Esophagus (tissue), 2 donors: Measurements from ENCODE around the gene PADI4. TPM values are rescaled to one million over a fixed set of nuclear protein-coding genes. Genes with fewer than 3 reads are reported as not detected.

Experiments
- H3K27ac ChIP-seq, 2 donors: one replicate each; pipeline ENCODE4 v1.5.1; 2013; ENCODE audit warnings: low read depth in 2 of 2, mild to moderate bottlenecking in 2 of 2, inconsistent platforms in 1 of 2, low read length in 1 of 2, moderate library complexity in 1 of 2
- H3K27me3 ChIP-seq, 2 donors: one replicate each; pipeline ENCODE4 v1.6.1; 2013; ENCODE audit warnings: low read length in 2 of 2, control low read depth in 1 of 2, mild to moderate bottlenecking in 1 of 2; ENCODE audit not compliant: insufficient read depth in 2 of 2, control insufficient read depth in 1 of 2
- H3K36me3 ChIP-seq, 2 donors: one replicate each; pipeline ENCODE4 v1.6.1; 2013; ENCODE audit warnings: low read length in 1 of 2; ENCODE audit not compliant: control insufficient read depth in 2 of 2, insufficient read depth in 2 of 2
- H3K4me1 ChIP-seq, 2 donors: one replicate each; pipeline ENCODE4 v1.6.1; 2013; ENCODE audit warnings: low read length in 1 of 2; ENCODE audit not compliant: control insufficient read depth in 2 of 2, insufficient read depth in 2 of 2
- H3K4me3 ChIP-seq, 2 donors: one replicate each; pipeline ENCODE4 v1.5.1; 2013; ENCODE audit warnings: low read length in 2 of 2, mild to moderate bottlenecking in 2 of 2, low read depth in 1 of 2, moderate library complexity in 1 of 2
- H3K9me3 ChIP-seq, 2 donors: one replicate each; pipeline ENCODE4 v1.6.1; 2013; ENCODE audit warnings: mild to moderate bottlenecking in 2 of 2, low read depth in 1 of 2, low read length in 1 of 2, moderate library complexity in 1 of 2; ENCODE audit not compliant: control insufficient read depth in 2 of 2, insufficient read depth in 1 of 2
- WGBS, 2 donors: extraction: QIAGEN DNeasy Blood & Tissue Kit; methylation state at CpG; one replicate each; pipeline ENCODE4 v1.1.7; 2013; 5-methylcytosine and 5-hydroxymethylcytosine counted together
- polyA plus RNA-seq, 2 donors: library from polyadenylated mRNA; stranded (reverse); fragments of 200-250 nt; gene quantifications; one replicate each; pipeline ENCODE4 v1.2.3, GENCODE V29; 2013
- donor health status: healthy with polysubstance abuse.
- donor health status: Bipolar disorder and iron deficiency.

Gene PADI4
- polyA plus RNA-seq, 2 donors: 0.02 to 0.12 TPM

GRCh38 chr1:17351598-17352324 is 43.8 kb downstream of the PADI4 start:
- H3K27ac ChIP-seq: no peak overlapping the region
- H3K4me1 ChIP-seq: no peaks in the 10 kb centered on the region
- no peaks in the 10 kb centered on the region for H3K36me3 ChIP-seq
- peaks cover 0 to 2% of the 10 kb centered on the region in 2 donors for H3K9me3 ChIP-seq
- H3K27me3 ChIP-seq: no peaks in the 10 kb centered on the region
- 83 to 86% methylated on average over 7 to 8 of the region's 8 CpGs for WGBS, 2 donors
- no peak overlapping the region for H3K4me3 ChIP-seq

DNA sequence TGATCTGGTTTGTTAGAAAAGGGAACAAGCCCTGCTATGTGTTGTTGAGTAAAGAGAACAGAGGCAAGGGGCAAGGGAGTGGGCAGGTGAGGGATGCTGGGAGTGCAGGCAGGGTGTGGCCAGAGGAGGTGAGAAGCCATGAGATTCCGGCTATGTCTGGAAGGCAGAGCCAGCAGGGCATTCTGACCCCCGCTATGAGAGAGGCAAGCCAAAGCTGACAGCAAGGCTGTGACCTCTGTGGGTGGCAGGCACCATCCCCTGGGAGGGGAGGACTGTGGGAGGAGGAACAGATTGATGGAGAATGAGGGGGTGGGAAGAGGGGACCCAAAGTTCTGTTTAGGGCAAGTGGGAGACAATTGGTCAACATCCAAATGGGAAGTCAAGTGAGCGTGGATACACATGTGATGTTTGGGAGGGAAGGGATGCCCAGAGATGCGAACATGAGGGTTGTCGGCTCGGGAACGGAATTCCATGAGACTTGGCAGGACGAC is 44.5 kb downstream of the PADI4 start:
- no peak overlapping the region for H3K27ac ChIP-seq
- no peaks in the 10 kb centered on the region for H3K4me1 ChIP-seq
- H3K4me3 ChIP-seq: no peak overlapping the region
- no peaks in the 10 kb centered on the region for H3K27me3 ChIP-seq
- no peaks in the 10 kb centered on the region for H3K36me3 ChIP-seq
- H3K9me3 ChIP-seq: peaks cover 0 to 2% of the 10 kb centered on the region in 2 donors
- WGBS, 2 donors: 65 to 67% methylated on average over 8 of the region's 8 CpGs

DNA sequence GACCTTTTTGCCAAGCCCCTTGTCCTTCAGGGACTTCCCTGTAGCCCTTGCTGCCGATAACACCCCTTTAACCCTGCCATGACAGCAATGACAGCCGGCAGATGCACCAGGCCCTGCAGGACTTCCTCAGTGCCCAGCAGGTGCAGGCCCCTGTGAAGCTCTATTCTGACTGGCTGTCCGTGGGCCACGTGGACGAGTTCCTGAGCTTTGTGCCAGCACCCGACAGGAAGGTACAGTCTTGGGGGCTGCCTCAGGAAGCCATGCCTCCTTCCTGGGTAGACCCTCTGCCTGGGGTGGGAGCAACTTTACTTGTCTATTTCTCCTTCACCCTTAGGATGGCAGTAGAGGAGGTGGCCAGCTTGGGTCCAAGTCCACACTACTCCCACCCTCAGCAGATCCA is 47.9 kb downstream of the PADI4 start:
- Histone ChIP-seq H3K4me1 (peaks cover 0 to 2% of the 10 kb centered on the region in 2 donors), H3K36me3 (no peaks in the 10 kb centered on the region), H3K9me3 (peaks cover 0 to 2% of the 10 kb centered on the region in 2 donors), H3K27me3 (no peaks in the 10 kb centered on the region), H3K27ac (no peak overlapping the region), H3K4me3 (no peak overlapping the region)
- 66% methylated on average over 6 of the region's 6 CpGs for WGBS, 2 donors

DNA sequence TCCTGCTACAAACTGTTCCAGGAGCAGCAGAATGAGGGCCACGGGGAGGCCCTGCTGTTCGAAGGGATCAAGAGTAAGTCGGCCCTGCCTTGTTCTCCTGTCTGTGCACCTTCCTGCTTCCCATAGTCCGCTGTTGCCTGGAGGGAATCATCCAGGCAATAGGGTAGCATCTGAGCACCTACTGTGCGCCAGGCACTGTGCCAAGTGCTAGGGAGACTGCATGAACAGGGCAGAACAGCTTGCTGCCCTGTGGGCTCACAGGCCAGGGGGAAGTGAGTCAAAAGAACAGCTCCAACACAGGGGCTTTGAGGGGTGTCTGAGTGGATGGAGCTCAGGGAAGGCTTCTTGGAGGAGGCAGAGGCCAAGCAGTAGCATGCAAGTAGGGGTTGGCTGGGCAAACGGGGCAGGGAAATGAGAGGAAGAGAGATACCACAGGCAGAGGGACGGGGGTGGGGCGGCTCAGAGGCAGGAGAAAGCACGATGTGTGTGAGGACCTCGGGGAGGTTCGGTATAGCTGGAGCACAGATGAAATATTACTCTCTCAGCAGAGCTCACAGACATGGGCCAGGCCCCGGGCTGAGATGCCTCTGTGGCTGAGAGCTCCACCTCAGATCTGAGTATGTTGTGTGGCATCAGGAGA is 48.5 kb downstream of the PADI4 start:
- H3K4me3 ChIP-seq: no peak overlapping the region
- 61 to 65% methylated on average over 12 of the region's 12 CpGs for WGBS, 2 donors
- no peaks in the 10 kb centered on the region for H3K36me3 ChIP-seq
- peaks cover 0 to 2% of the 10 kb centered on the region in 2 donors for H3K4me1 ChIP-seq
- H3K27ac ChIP-seq: no peak overlapping the region
- peaks cover 0 to 2% of the 10 kb centered on the region in 2 donors for H3K9me3 ChIP-seq
- H3K27me3 ChIP-seq: no peaks in the 10 kb centered on the region

DNA sequence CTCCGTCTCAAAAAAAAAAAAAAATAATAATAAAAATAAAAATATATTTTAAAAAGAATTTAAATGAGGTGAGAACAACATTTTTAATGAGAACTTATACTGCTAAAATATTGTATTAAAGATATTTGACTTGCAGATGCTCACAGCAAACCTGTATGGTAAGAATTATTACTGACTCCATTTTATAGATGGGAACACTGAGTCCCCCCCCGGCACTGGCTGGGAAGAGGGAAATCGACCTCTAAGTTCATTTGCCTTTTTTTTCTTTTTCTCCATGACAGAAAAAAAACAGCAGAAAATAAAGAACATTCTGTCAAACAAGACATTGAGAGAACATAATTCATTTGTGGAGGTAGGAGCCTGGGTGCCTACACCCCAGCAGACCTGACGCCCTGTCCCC is 50.6 kb downstream of the PADI4 start:
- peaks cover 0 to 2% of the 10 kb centered on the region in 2 donors for H3K4me1 ChIP-seq
- no peaks in the 10 kb centered on the region for H3K36me3 ChIP-seq
- no peak overlapping the region for H3K4me3 ChIP-seq
- H3K9me3 ChIP-seq: peaks cover 0 to 2% of the 10 kb centered on the region in 2 donors
- 68 to 70% methylated on average over 4 of the region's 4 CpGs for WGBS, 2 donors
- H3K27ac ChIP-seq: no peak overlapping the region
- no peaks in the 10 kb centered on the region for H3K27me3 ChIP-seq

DNA sequence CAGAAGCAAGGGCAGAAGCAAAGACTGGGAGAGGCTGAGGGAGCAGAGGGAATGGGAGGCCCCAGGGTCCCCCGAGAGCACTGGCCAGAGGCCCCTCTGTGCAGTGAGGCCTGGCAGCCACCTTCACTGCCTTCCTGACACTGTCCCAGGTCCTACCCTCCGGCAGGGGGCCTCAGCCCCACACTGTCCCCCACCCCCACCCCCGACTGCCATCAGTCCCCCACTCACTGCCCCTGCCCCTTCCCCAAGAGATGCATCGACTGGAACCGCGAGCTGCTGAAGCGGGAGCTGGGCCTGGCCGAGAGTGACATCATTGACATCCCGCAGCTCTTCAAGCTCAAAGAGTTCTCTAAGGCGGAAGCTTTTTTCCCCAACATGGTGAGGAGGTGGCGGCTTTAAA is 51.0 kb downstream of the PADI4 start:
- Histone ChIP-seq H3K9me3 (peaks cover 0 to 2% of the 10 kb centered on the region in 2 donors), H3K27me3 (no peaks in the 10 kb centered on the region), H3K36me3 (no peaks in the 10 kb centered on the region), H3K27ac (no peak overlapping the region), H3K4me3 (no peak overlapping the region), H3K4me1 (peaks cover 0 to 2% of the 10 kb centered on the region in 2 donors)
- 54 to 62% methylated on average over 11 of the region's 11 CpGs for WGBS, 2 donors

DNA sequence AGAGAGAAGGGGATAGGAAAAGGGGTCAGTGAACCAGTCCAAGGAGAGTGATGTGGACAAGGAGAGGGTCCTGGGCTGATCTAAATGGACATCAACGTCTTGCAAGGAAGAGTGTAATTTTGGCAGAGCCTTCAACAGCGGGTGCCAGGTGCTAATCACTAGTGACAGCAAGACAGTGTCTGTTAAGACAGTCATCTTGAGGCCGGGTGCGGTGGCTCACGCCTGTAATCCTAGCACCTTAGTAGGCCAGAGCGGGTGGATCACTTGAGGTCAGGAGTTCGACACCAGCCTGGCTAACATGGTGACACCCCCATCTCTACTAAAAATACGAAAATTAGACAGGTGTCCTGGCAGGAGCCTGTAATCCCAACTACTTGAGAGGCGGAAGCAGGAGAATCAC is 51.8 kb downstream of the PADI4 start:
- Histone ChIP-seq H3K4me1 (peaks cover 0 to 2% of the 10 kb centered on the region in 2 donors), H3K4me3 (no peak overlapping the region)

GRCh38 chr1:17360272-17360956 is 52.4 kb downstream of the PADI4 start:
- Histone ChIP-seq H3K36me3 (no peaks in the 10 kb centered on the region), H3K9me3 (no peaks in the 10 kb centered on the region), H3K27me3 (no peaks in the 10 kb centered on the region), H3K27ac (no peak overlapping the region), H3K4me3 (no peak overlapping the region), H3K4me1 (peaks cover 0 to 2% of the 10 kb centered on the region in 2 donors)
- WGBS, 2 donors: 82% methylated on average over 11 of the region's 11 CpGs

More for the DNA sequence above, 51.8 kb downstream of the PADI4 start:
- WGBS, 2 donors: 75 to 79% methylated on average over 9 of the region's 9 CpGs
- no peaks in the 10 kb centered on the region for H3K27me3 ChIP-seq
- no peak overlapping the region for H3K27ac ChIP-seq
- no peaks in the 10 kb centered on the region for H3K36me3 ChIP-seq
- H3K9me3 ChIP-seq: peaks cover 0 to 2% of the 10 kb centered on the region in 2 donors

DNA sequence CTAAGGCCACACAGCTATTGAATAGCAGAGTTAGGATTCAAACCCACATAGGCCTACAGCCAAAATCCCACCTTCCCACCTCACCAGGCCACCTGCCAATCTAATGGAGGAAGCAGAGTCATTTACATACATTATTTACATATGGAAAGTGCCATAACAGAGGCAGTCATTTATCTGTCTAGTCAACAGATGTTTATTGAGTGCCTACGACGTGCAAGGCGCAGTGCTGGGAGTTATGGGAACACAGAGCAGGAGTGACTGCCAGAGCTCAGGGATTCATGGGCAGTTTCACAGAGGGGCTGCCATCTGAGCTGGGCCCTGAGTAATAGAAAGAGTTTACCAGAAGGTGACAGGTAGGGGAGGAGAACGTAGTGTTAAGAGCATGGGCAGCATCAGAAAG is 53.7 kb downstream of the PADI4 start:
- Histone ChIP-seq H3K9me3 (no peaks in the 10 kb centered on the region), H3K36me3 (no peaks in the 10 kb centered on the region), H3K27me3 (no peaks in the 10 kb centered on the region), H3K4me1 (peaks cover 0 to 5% of the 10 kb centered on the region in 2 donors), H3K27ac (no peak overlapping the region), H3K4me3 (no peak overlapping the region)
- WGBS, 2 donors: 72 to 78% methylated on average over 4 of the region's 4 CpGs
